Measurements from ENCODE around the gene ZFHX3.

GRCh38 chr16:73025856-73026210 lies 22.1 kb downstream of the ZFHX3 start:
- no peak for TF ChIP-seq GABPA (IDR thresholded peaks at IDR 0.05 in 1 of 2, conservative IDR thresholded peaks at IDR 0.05 in 1 of 2)
- no peak for TF ChIP-seq REST (IDR thresholded peaks at IDR 0.05)
- no peak for TF ChIP-seq CTCF (IDR thresholded peaks at IDR 0.05; ENCODE audit: low read depth, low read length, missing input control)
- no peak for TF ChIP-seq YY1 (IDR thresholded peaks at IDR 0.05)
- no peak for TF ChIP-seq RAD21 (IDR thresholded peaks at IDR 0.05)
- TF ChIP-seq MAX (IDR thresholded peaks at IDR 0.05) = no peak
- no peak for TF ChIP-seq FOXA2 (IDR thresholded peaks at IDR 0.05)
- no peak for TF ChIP-seq RXRA (IDR thresholded peaks at IDR 0.05)
- no peak for TF ChIP-seq TAF1 (conservative IDR thresholded peaks at IDR 0.05)
- TF ChIP-seq JUND (IDR thresholded peaks at IDR 0.05) = no peak
- TF ChIP-seq ZBTB33 (IDR thresholded peaks at IDR 0.05) = no peak
- no peak for TF ChIP-seq FOXA1 (IDR thresholded peaks at IDR 0.05)

Measured in liver (tissue), 3 donors.